Superior temporal gyrus (tissue), 1 donor: Measurements from ENCODE around the gene OPTN.

Experiments used
- DNase-seq: peaks from one replicate; pipeline ENCODE4 v3.0.0-alpha.2; 2016; ENCODE audit errors: extremely low spot score

OPTN gene

GRCh38 chr10:13182424-13182823 lies 82.5 kb downstream of the OPTN start:
- no peak for DNase-seq

GRCh38 chr10:13183625-13184024 lies 83.7 kb downstream of the OPTN start:
- DNase-seq: no peak

GRCh38 chr10:13184276-13184675 lies 84.3 kb downstream of the OPTN start:
- no peak for DNase-seq

- peak; percentile 28 for DNase-seq
These were observed 85.0 kb downstream of the OPTN start for GRCh38 chr10:13184730-13185514.

- no peak for DNase-seq
These were observed 87.2 kb downstream of the OPTN start for GRCh38 chr10:13187135-13187534.
